Activated CD8-positive, alpha-beta T cell treated with anti-CD3 and anti-CD28 coated beads for 36 hours (primary cell): ENCODE data around the gene MEF2D. TPM values are rescaled to one million over a fixed set of nuclear protein-coding genes. Genes with fewer than 3 reads are reported as not detected.

Experiments used
- ATAC-seq: fragments of 200-7000 bp; cut with Tn5 transposase; one replicate; pipeline ENCODE4 v1.10.0; 2021; ENCODE audit warnings: mild to moderate bottlenecking, moderate library complexity
- CTCF ChIA-PET: fragments of 350-600 bp; sonication (Branson Sonifier 250); formaldehyde crosslinking; loops from one replicate; lab custom pipeline; 2021; ENCODE audit warnings: antibody characterized with exemption; lab: Charles Lee
- POLR2A ChIA-PET: fragments of 350-600 bp; sonication (Branson Sonifier 250); formaldehyde crosslinking; loops from one replicate; lab custom pipeline; 2021; ENCODE audit warnings: antibody characterized with exemption; lab: Charles Lee
- DNase-seq: peaks from one replicate; pipeline ENCODE4 v3.0.0-alpha.2; 2020
- H3K27ac Mint-ChIP-seq: one replicate; pipeline ENCODE4 v1.8.0; 2021; ENCODE audit warnings: mild to moderate bottlenecking, mixed read lengths
- H3K27me3 Mint-ChIP-seq: one replicate; pipeline ENCODE4 v1.8.0; 2021; ENCODE audit warnings: mixed read lengths
- H3K36me3 Mint-ChIP-seq: one replicate; pipeline ENCODE4 v1.8.0; 2021; ENCODE audit warnings: low read depth, mixed read lengths
- H3K4me1 Mint-ChIP-seq: one replicate; pipeline ENCODE4 v1.8.0; 2021; ENCODE audit warnings: low read depth, mixed read lengths
- H3K4me3 Mint-ChIP-seq: one replicate; pipeline ENCODE4 v1.8.0; 2021; ENCODE audit warnings: mild to moderate bottlenecking, moderate library complexity, mixed read lengths
- H3K9me3 Mint-ChIP-seq: one replicate; pipeline ENCODE4 v1.8.0; 2021; ENCODE audit warnings: mixed read lengths
- CTCF ChIP-seq: fragments of 200-600 bp; IDR thresholded peaks from one replicate; pipeline ENCODE4 v1.8.0; 2022; ENCODE audit warnings: antibody characterized with exemption, mild to moderate bottlenecking
- intact Hi-C: fragments of 100-400 bp; cut with micrococcal nuclease; formaldehyde crosslinking; loops from one replicate; pipeline ENCODE4 v1.10.0; 2022
- total RNA-seq, 2 experiments: library from RNA; stranded (reverse); gene quantifications; one replicate each; pipeline ENCODE4 v1.2.3, GENCODE V29; 2021

Gene MEF2D
- total RNA-seq, 2 experiments from 2014 or later = 35.3 to 35.8 TPM

- intact Hi-C loops = no loop called here
Observed at GRCh38 chr1:156440654-156441437, 59.7 kb downstream of the MEF2D start.

GRCh38 chr1:156439777-156440183 lies 60.8 kb downstream of the MEF2D start:
- ChIA-PET POLR2A (no interaction called here), CTCF (interaction anchor here (1.3 to 5.3 kb wide), 2 partner anchors 15 to 53 kb away, joined by 5 to 134 read pairs; no protein-coding TSS in a partner anchor)
- H3K27me3 Mint-ChIP-seq = peaks cover 73% of the 10 kb centered on the region
- intact Hi-C loops = no loop called here
- DNase-seq (no peak), ATAC-seq (no peak)
- H3K27ac Mint-ChIP-seq = no peak overlapping the region
- no peak overlapping the region for H3K4me3 Mint-ChIP-seq
- no peak for TF ChIP-seq CTCF
- H3K9me3 Mint-ChIP-seq = no peaks in the 10 kb centered on the region
- H3K36me3 Mint-ChIP-seq = no peaks in the 10 kb centered on the region
- H3K4me1 Mint-ChIP-seq = peaks cover 42% of the 10 kb centered on the region

More at GRCh38 chr1:156440654-156441437, 59.7 kb downstream of the MEF2D start:
- H3K27ac Mint-ChIP-seq = no peak overlapping the region
- H3K27me3 Mint-ChIP-seq = peaks cover 68% of the 10 kb centered on the region
- POLR2A ChIA-PET = no interaction called here
- H3K4me1 Mint-ChIP-seq = peaks cover 41% of the 10 kb centered on the region
- DNase-seq = no peak
- TF ChIP-seq CTCF = no peak
- no peak overlapping the region for H3K4me3 Mint-ChIP-seq
- no peaks in the 10 kb centered on the region for H3K9me3 Mint-ChIP-seq
- CTCF ChIA-PET = interaction anchor here (0.8 to 5.3 kb wide), 4 partner anchors 8 to 284 kb away, joined by 3 to 134 read pairs (median 4); no protein-coding TSS in a partner anchor
- no peaks in the 10 kb centered on the region for H3K36me3 Mint-ChIP-seq
- ATAC-seq = no peak

- H3K4me3 Mint-ChIP-seq = no peak overlapping the region
- H3K4me1 Mint-ChIP-seq = peaks cover 39% of the 10 kb centered on the region
- intact Hi-C loops = no loop called here
- POLR2A ChIA-PET = no interaction called here
- H3K27ac Mint-ChIP-seq = no peak overlapping the region
- H3K36me3 Mint-ChIP-seq = no peaks in the 10 kb centered on the region
- DNase-seq (no peak), ATAC-seq (peak; percentile 24)
- CTCF ChIA-PET = interaction anchor here (1.3 to 5.3 kb wide), 2 partner anchors 15 to 53 kb away, joined by 5 to 134 read pairs; no protein-coding TSS in a partner anchor
- peaks cover 73% of the 10 kb centered on the region for H3K27me3 Mint-ChIP-seq
- H3K9me3 Mint-ChIP-seq = no peaks in the 10 kb centered on the region
- TF ChIP-seq CTCF = no peak
Observed at GRCh38 chr1:156439036-156439776, 61.4 kb downstream of the MEF2D start.

GRCh38 chr1:156438278-156438987 lies 62.1 kb downstream of the MEF2D start:
- no peak for TF ChIP-seq CTCF
- H3K4me1 Mint-ChIP-seq = peaks cover 44% of the 10 kb centered on the region
- POLR2A ChIA-PET = no interaction called here

More at GRCh38 chr1:156438278-156438987, 62.1 kb downstream of the MEF2D start:
- no peaks in the 10 kb centered on the region for H3K36me3 Mint-ChIP-seq
- CTCF ChIA-PET = no interaction called here
- peaks cover 78% of the 10 kb centered on the region for H3K27me3 Mint-ChIP-seq
- no peaks in the 10 kb centered on the region for H3K9me3 Mint-ChIP-seq
- H3K27ac Mint-ChIP-seq = no peak overlapping the region
- DNase-seq (no peak), ATAC-seq (peak; percentile 65)
- H3K4me3 Mint-ChIP-seq = no peak overlapping the region
- intact Hi-C loops = no loop called here
